Bronchial epithelial cell (primary cell): Measurements from ENCODE around the gene NFAT5. TPM values are rescaled to one million over a fixed set of nuclear protein-coding genes. Genes with fewer than 3 reads are reported as not detected.

Experiments
- DNase-seq: peaks from one replicate; pipeline ENCODE4 v3.0.0-alpha.2; 2010; ENCODE audit warnings: low read depth
- FAIRE-seq: peaks from 2 replicates; lab custom pipeline; 2011; peaks lifted over from hg19 to GRCh38; lab: Jason Lieb, UNC
- H3K27me3 ChIP-seq: 2 replicates; pipeline ENCODE4 v1.5.1; 2011; ENCODE audit warnings: low read length; ENCODE audit not compliant: control insufficient read depth, insufficient read depth
- H3K36me3 ChIP-seq: 2 replicates; pipeline ENCODE4 v1.5.1; 2011; ENCODE audit warnings: low read length; ENCODE audit not compliant: control insufficient read depth, insufficient read depth
- H3K4me3 ChIP-seq: 2 replicates; pipeline ENCODE4 v1.5.1; 2011; ENCODE audit warnings: mild to moderate bottlenecking, low read depth, low read length, control low read depth
- total RNA-seq: library from RNA; depleted of rRNA; stranded (reverse); fragments of >200 nt; gene quantifications from 2 replicates; pipeline ENCODE4 v1.2.1, GENCODE V29; 2014
- TF ChIP-seq, protein P1 (sequence below): IDR thresholded peaks from 2 replicates; pipeline ENCODE4 v1.5.1; 2011; ENCODE audit warnings: mild to moderate bottlenecking, moderate library complexity, low read length, control low read depth, inconsistent platforms; ENCODE audit not compliant: insufficient read depth, severe bottlenecking

Gene NFAT5
- total RNA-seq, 1 donor from 2014 or later = 11.1 TPM

DNA sequence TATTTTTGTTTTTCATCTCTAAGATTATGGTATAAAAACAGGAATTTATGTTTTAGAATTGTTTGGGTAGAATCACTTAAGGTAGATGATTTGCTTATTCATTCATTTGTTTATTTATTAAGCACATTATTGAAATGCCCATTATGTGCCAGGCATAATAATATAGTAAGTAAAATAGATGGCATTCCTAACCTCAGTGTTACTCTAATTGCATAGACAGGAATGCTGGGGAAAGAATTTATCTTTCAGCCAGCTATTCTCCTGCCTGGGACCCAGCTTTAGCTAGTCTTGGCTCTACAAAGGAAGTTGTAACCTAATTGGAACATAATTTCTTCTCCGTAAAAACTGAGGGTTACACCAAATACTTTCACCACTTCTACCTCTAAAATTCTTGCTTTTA is 44.6 kb downstream of the NFAT5 start:
- Histone ChIP-seq H3K36me3 (peaks cover 3% of the 10 kb centered on the region), H3K4me3 (no peak overlapping the region)
- FAIRE-seq = no peak

DNA sequence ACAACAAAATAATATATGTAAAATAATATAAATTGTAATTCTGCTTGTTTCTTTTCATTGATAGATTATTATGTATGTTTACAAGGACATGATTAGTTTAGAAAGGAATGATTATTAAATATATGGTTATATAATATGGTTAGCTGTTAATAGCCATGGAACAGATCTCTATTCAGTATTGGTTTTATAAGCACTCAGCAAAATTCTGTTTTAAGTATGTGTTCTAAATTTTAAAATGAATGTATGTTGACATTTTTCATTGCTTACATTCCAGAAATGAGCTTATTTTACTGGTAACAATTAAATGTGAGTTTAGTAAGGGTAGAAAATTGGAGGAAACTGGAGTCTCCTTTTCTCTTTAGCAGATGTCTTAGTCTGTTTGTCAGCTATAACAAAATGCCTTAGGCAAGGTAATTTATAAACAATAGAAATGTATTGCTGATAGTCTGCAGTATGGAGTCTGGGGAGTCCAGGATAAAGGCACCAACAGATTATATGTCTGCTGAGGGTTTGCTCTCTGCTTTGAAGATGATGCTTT is 45.4 kb downstream of the NFAT5 start:
- Histone ChIP-seq H3K27me3 (no peaks in the 10 kb centered on the region), H3K4me3 (no peak overlapping the region), H3K36me3 (peaks cover 3% of the 10 kb centered on the region)
- TF ChIP-seq, protein P1, sequence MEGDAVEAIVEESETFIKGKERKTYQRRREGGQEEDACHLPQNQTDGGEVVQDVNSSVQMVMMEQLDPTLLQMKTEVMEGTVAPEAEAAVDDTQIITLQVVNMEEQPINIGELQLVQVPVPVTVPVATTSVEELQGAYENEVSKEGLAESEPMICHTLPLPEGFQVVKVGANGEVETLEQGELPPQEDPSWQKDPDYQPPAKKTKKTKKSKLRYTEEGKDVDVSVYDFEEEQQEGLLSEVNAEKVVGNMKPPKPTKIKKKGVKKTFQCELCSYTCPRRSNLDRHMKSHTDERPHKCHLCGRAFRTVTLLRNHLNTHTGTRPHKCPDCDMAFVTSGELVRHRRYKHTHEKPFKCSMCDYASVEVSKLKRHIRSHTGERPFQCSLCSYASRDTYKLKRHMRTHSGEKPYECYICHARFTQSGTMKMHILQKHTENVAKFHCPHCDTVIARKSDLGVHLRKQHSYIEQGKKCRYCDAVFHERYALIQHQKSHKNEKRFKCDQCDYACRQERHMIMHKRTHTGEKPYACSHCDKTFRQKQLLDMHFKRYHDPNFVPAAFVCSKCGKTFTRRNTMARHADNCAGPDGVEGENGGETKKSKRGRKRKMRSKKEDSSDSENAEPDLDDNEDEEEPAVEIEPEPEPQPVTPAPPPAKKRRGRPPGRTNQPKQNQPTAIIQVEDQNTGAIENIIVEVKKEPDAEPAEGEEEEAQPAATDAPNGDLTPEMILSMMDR = no peak
- no peak for DNase-seq
- FAIRE-seq = no peak

More for the DNA sequence above, 44.6 kb downstream of the NFAT5 start:
- no peaks in the 10 kb centered on the region for H3K27me3 ChIP-seq
- no peak for DNase-seq
- TF ChIP-seq, protein P1 = no peak

DNA sequence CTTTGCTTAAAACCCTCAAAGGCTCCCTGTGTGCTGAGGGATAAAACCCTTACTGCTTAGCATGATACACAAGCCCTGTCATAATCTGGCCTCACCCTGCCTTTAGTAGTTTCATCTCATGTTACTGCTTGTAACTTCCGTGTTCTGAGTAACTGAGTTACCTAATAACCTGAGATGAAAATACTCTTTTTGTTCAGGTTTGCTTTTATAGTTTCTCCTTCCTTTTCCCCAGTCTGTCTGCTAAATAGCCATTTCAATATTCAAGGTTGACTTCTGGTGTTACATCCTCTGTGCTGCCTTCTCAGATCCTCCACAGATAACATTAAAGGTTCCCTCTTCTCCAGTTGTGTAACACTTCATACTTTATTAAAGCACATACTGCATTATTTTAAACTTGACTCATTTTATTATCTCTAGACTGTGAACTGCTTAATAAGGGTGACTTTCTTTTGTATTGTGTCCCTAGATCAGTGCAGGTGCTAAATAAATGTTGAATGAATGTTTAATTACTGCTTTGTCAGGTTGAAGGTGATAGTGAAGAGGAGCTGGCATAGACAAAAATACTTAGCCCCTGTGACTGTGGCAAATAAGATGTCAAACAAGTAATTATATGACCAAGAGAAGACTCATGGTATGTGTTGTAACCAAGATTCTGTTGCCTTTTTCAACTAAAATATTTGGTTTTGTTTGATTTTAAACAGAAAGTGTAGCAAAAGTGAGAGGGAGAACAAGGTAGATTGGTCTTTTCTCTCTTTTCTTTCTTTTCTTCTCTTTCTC is 47.8 kb downstream of the NFAT5 start:
- peaks cover 1% of the 10 kb centered on the region for H3K36me3 ChIP-seq
- H3K4me3 ChIP-seq = no peak overlapping the region
- no peak for FAIRE-seq
- no peaks in the 10 kb centered on the region for H3K27me3 ChIP-seq
- peak; percentile 94 for DNase-seq
- TF ChIP-seq, protein P1 = no peak

DNA sequence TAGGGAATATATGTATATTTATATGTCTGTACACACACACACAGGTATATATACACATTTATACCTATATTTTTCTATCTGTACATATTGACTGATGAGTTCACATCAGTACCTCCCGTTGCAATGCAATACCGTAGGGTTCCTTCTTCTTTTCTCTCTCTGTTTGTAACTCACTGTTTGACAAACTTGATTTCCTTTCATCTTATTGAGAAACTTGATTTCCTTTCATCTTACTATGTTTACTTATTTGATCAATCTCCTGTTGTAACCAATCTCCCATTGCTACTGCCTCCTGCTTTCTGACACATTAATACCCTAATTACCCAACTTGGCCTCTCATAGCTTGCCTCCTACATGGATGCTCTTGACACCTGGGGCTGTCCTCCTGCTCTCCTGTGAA is 49.8 kb downstream of the NFAT5 start:
- Histone ChIP-seq H3K27me3 (no peaks in the 10 kb centered on the region), H3K4me3 (no peak overlapping the region), H3K36me3 (peaks cover 1% of the 10 kb centered on the region)
- FAIRE-seq (no peak), DNase-seq (no peak)
- TF ChIP-seq, protein P1 = no peak

DNA sequence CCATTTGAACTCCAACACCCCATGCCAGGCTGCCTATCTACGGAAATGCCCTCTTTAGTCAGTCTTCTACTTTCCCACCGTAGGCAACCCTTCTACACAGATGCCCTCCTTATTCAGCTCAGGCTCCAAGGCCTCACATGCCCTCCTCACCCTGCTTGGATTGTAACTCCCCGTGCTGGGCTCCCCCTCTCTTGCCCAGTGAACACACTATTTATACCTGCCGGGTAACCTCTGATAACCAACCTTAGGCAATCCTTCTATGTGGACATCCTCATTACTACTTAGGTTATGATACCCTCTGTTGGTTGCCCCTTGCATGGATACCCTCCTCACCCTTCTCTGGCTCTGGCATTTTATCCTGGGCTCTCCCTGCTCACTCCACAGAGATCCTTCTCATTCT is 50.3 kb downstream of the NFAT5 start:
- H3K36me3 ChIP-seq = peaks cover 1% of the 10 kb centered on the region
- DNase-seq (no peak), FAIRE-seq (no peak)
- H3K4me3 ChIP-seq = no peak overlapping the region
- TF ChIP-seq, protein P1 = no peak
- H3K27me3 ChIP-seq = no peaks in the 10 kb centered on the region
